ENCODE data around the gene ZNF740.

Gene ZNF740

DNA sequence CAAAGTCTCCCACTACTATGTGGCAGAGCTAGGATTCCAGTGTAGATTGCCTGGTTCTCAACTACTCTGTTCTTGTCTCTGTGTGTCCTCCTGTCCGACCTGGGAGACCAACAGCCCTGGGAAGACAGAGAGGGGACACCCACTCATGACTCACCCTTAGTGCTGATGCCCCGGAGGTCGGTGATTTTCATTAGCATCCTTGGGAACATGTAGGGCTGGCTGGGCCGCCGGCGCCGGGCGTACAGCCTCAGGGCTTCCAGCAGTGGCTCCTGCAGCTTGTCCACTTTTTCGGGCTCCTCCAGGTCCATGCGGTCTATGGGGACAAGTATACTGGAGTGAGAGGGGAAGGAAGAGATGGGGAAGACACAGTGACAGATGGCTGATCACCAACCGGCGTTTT is 32.4 kb downstream of the ZNF740 start:
- H3K4me3 ChIP-seq (ENCODE audit: low read length), result no peak overlapping the region
- TF ChIP-seq, protein P1, sequence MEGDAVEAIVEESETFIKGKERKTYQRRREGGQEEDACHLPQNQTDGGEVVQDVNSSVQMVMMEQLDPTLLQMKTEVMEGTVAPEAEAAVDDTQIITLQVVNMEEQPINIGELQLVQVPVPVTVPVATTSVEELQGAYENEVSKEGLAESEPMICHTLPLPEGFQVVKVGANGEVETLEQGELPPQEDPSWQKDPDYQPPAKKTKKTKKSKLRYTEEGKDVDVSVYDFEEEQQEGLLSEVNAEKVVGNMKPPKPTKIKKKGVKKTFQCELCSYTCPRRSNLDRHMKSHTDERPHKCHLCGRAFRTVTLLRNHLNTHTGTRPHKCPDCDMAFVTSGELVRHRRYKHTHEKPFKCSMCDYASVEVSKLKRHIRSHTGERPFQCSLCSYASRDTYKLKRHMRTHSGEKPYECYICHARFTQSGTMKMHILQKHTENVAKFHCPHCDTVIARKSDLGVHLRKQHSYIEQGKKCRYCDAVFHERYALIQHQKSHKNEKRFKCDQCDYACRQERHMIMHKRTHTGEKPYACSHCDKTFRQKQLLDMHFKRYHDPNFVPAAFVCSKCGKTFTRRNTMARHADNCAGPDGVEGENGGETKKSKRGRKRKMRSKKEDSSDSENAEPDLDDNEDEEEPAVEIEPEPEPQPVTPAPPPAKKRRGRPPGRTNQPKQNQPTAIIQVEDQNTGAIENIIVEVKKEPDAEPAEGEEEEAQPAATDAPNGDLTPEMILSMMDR (IDR thresholded peaks at IDR 0.05; ENCODE audit: insufficient read depth, low read depth, low read length, missing control alignments), result no peak
- DNase-seq (ENCODE audit: low read depth), result no peak

DNA sequence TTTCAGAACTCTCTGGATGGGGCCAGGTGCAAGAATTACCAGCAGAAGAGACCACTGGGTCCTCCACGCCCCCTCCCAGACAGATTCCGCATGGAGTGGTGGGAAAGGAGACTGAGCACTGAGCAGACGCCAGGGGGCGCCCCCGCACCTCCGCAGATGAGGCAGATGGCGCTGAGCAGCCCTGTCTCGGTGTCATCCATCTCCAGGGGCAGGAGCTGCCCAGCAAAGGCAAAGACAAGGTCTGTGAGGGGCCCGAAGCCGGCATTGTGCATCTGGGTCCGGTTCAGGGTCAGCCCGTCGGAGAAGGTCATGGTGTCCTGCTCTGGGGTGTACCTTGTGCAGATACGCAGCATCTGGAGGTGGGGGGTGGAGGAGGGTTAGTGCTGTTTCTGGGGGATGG is 32.8 kb downstream of the ZNF740 start:
- H3K4me3 ChIP-seq (ENCODE audit: low read length), result no peak overlapping the region
- TF ChIP-seq, protein P1 (IDR thresholded peaks at IDR 0.05; ENCODE audit: insufficient read depth, low read depth, low read length, missing control alignments), result peak; percentile 83
- DNase-seq (ENCODE audit: low read depth), result peak; percentile 69

DNA sequence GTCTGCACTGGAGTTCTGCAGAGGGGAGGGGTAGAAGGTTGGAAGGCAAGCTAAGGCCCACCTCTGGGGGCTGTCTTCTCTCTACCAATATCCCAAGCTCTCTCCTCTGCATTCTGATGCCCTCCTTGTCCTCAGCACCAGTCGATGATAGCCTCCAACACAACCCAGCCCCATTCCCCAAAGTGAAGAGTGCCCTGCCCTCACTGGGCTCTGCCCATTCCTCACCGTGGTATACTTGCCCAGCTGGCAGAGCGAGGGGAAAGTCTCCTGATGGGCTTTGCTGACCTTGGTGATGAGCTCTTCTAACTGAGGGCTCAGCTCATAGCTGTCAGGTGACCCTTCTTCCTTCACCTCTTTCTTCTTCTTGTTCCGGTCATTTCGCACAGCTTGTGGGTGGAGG is 33.7 kb downstream of the ZNF740 start:
- DNase-seq (ENCODE audit: low read depth), result no peak
- TF ChIP-seq, protein P1 (IDR thresholded peaks at IDR 0.05; ENCODE audit: insufficient read depth, low read depth, low read length, missing control alignments), result no peak
- no peak overlapping the region for H3K4me3 ChIP-seq (ENCODE audit: low read length)

DNA sequence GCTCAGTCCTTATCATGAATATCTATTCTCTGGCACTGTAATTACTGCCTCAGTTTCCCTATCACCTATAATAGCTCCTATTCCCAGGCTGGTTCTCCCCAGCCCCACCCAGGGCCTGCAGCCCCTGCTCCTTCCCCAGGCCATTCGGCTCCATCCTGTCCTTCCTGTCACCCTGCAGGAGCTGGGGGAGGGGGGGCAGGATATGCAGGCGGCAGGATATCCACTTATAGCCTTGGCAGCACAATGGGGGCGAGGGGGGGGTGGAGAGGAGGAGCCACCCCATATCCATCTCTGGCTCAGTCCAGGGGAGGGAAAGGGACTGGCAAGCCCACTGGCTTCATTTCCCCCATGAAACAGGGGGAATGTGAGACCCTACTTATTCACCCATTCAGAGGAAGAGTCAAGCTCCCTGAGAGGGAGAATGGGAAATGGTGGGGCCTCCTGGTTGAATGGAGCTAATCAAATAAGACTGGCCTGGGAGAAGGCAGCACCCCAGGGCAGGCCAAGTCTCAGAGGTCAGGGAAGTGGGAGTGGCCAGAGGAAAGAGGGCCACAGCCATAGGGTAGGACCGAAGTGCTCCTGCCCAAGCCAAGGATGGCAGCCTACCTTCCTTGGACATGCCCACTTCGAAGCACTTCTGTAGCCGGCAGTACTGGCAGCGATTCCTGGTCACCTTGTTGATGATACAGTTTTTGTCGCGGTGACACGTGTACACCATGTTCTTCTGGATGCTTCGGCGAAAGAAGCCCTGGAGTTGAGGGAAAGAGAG is 34.3 kb downstream of the ZNF740 start:
- H3K4me3 ChIP-seq (ENCODE audit: low read length), result no peak overlapping the region
- TF ChIP-seq, protein P1 (IDR thresholded peaks at IDR 0.05; ENCODE audit: insufficient read depth, low read depth, low read length, missing control alignments), result no peak
- DNase-seq (ENCODE audit: low read depth), result no peak

DNA sequence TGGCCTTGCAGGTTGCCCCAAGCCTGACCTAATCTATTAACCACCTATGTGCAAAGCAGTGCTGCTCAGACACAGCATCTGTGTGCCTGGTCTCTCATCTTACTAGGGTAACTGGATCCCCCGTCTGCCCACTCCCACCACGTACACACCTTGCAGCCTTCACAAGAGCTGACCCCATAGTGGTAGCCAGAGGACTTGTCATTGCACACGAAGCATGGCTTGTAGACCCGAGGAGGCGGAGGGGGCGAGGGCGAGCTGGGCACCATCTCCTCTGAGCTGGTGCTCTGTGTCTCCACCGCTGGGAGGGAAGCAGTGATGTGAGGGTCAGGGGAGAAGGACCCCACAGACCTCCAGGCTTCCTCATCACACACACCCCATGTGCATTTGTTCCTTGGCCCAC is 35.0 kb downstream of the ZNF740 start:
- DNase-seq (ENCODE audit: low read depth), result no peak
- TF ChIP-seq, protein P1 (IDR thresholded peaks at IDR 0.05; ENCODE audit: insufficient read depth, low read depth, low read length, missing control alignments), result no peak
- no peak overlapping the region for H3K4me3 ChIP-seq (ENCODE audit: low read length)

DNA sequence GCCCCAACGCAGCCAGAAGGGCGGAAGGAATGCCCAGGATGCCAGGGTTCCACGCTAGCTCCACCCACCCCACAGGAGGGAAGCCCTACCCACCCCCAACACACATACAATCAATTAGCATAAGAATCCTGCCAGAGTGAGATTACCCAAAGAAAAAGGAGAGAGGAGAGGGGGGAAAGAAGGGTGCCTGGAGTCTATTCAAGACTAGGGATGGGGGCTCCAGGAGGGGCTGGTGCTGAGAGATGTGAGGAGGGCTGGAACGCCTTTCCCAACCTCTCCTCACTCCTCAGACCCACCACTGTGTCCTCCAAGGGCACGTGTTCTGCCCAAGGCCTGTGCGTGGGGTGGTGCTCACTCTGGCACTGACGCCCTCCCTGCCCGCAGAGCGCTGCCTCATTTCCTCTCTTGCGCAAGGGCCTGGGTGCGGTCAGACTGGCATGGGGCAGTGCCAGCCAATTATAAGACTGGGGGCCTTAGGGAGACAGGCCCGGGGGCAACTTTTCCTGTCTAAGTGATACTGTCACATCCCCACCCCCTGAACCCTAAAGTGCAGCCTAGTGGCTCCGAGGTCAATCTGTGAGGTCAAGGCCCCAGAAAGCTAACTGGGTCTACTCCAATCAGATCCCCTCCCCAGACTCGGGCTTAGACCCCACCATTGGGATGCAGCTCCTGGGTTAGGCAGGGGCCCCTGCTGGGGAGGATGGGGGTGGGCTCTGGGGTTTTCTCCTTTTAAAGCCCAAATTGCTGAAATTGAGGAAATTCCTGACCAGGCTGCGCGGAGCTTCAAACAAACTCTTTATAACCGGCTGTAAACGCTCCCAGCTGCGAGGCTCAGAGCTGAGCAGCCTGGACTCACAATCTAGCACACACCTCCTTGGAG is 36.8 kb downstream of the ZNF740 start:
- no peak overlapping the region for H3K4me3 ChIP-seq (ENCODE audit: low read length)
- DNase-seq (ENCODE audit: low read depth), result peak; percentile 63
- TF ChIP-seq, protein P1 (IDR thresholded peaks at IDR 0.05; ENCODE audit: insufficient read depth, low read depth, low read length, missing control alignments), result no peak
